Body of pancreas (tissue), 4 donors: ENCODE measurements around the gene ATXN1.

Source experiments
- POLR2A ChIP-seq, 3 donors: fragments of 450-650 bp; IDR thresholded peaks; one replicate each; pipeline ENCODE4 v1.6.1; 2016; ENCODE audit warnings: antibody characterized with exemption in 3 of 3, mild to moderate bottlenecking in 2 of 3
- TF ChIP-seq, protein P1 (sequence below), 7 experiments: fragments of 450-650 bp in 4 of 7; fragments of 200-600 bp in 3 of 7; sonication (generic) in 3 of 7; IDR thresholded peaks; one replicate each; pipeline ENCODE4 v1.5.1; 2016 to 2019; ENCODE audit warnings: antibody characterized with exemption in 7 of 7

DNA sequence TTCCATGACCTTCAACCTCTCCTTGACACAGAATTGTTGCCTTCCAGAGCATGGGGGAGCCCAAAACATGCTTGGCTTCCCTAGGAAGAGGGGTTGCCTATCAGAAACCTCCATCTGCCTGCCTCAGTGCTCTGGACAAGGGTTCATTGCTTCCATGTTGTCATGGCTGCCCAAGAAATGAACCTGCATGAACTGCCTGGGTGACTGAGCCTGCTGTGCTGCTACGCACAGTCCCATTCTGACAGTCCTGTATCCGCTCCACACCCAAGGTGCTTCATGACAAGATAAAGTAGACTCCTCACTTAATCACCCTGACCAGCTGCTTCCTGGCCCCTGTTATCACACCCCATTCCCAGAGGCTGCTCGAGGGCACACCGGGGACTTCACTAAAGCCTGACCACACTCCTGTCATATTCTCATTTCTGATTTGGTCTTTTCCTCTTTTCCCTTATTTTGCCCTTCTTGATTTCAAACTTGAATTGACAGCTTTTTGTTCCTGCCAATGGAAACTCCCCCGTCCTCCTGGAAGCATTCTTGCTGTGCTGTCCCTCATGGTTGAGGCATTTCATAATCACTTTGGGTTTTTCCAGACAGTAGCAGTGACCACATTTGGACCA is 491.0 kb downstream of the ATXN1 start:
- TF ChIP-seq, protein P1, sequence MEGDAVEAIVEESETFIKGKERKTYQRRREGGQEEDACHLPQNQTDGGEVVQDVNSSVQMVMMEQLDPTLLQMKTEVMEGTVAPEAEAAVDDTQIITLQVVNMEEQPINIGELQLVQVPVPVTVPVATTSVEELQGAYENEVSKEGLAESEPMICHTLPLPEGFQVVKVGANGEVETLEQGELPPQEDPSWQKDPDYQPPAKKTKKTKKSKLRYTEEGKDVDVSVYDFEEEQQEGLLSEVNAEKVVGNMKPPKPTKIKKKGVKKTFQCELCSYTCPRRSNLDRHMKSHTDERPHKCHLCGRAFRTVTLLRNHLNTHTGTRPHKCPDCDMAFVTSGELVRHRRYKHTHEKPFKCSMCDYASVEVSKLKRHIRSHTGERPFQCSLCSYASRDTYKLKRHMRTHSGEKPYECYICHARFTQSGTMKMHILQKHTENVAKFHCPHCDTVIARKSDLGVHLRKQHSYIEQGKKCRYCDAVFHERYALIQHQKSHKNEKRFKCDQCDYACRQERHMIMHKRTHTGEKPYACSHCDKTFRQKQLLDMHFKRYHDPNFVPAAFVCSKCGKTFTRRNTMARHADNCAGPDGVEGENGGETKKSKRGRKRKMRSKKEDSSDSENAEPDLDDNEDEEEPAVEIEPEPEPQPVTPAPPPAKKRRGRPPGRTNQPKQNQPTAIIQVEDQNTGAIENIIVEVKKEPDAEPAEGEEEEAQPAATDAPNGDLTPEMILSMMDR (IDR thresholded peaks at IDR 0.05): no peak
- no peak for TF ChIP-seq POLR2A (IDR thresholded peaks at IDR 0.05)
